Colonic mucosa (tissue), 4 donors: ENCODE measurements around the gene SUSD1. TPM values are rescaled to one million over a fixed set of nuclear protein-coding genes. Genes with fewer than 3 reads are reported as not detected.
"Not testable (repeated sequence)": the region's sequence is repeated elsewhere in the genome, so short reads cannot be mapped to it uniquely, and the experiment has no call there.

Source experiments
- DNase-seq: peaks from one replicate; pipeline ENCODE4 v3.0.0-alpha.2; 2020
- H3K27ac ChIP-seq: fragments of 200-600 bp; one replicate; pipeline ENCODE4 v1.8.0; 2021
- H3K27me3 ChIP-seq: fragments of 200-600 bp; one replicate; pipeline ENCODE4 v1.8.0; 2021
- H3K36me3 ChIP-seq: fragments of 200-600 bp; one replicate; pipeline ENCODE4 v1.8.0; 2021
- H3K4me1 ChIP-seq: fragments of 200-600 bp; one replicate; pipeline ENCODE4 v1.8.0; 2021; ENCODE audit warnings: mild to moderate bottlenecking
- H3K4me3 ChIP-seq: fragments of 200-600 bp; one replicate; pipeline ENCODE4 v1.8.0; 2021
- H3K9ac ChIP-seq, 2 donors: one replicate each; pipeline ENCODE4 v1.7.0; 2013; ENCODE audit warnings: control low read depth in 2 of 2, low read depth in 2 of 2, low read length in 2 of 2
- H3K9me3 ChIP-seq: fragments of 200-600 bp; one replicate; pipeline ENCODE4 v1.8.0; 2021
- intact Hi-C: fragments of 100-400 bp; cut with DNase I; formaldehyde crosslinking; loops from one replicate; pipeline ENCODE4 v1.14.1; 2022
- total RNA-seq, 2 donors: library from RNA; stranded (reverse); fragmentation: NEBNext Ultra II Directional in 1 of 2; extraction: Animal tissue kit (Norgen Biotek cat#: 25700) in 1 of 2; gene quantifications; one replicate each; pipeline ENCODE4 v1.2.1, GENCODE V29; 2021
- TF ChIP-seq, protein P1 (sequence below): fragments of 200-600 bp; IDR thresholded peaks from one replicate; pipeline ENCODE4 v1.8.0; 2022; ENCODE audit warnings: antibody characterized with exemption, mild to moderate bottlenecking
- donor health status: healthy.
- donor health status: DM: no; HTN: no; CAD: no.
- donor health status: DM: no; HTN: no; CAD: no.

SUSD1 gene
- total RNA-seq, 2 donors from 2014 or later, result 23.3 to 25.1 TPM

DNA sequence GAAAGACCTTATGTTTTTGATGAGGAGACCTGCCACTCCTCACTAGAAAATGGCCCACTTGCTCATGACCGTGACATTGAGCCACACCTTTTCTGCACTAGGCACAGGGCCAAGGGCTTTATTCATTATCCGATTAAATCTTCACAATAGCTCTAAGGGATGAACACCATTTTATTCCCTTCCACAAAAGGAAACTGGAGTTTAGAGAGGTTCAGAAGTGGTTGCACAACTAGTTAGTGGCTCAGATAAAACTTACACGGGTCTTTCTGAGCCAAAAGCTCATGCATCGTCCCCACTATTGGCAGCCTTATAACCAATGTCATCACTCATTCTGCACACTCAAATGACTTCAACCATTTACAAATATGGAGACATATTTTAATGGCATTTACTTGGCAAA is 39.4 kb downstream of the SUSD1 start:
- no peak overlapping the region for H3K27ac ChIP-seq
- intact Hi-C loops, result no loop called here
- peak; percentile 63 for DNase-seq
- H3K36me3 ChIP-seq, result no peaks in the 10 kb centered on the region
- no peaks in the 10 kb centered on the region for H3K4me1 ChIP-seq
- no peaks in the 10 kb centered on the region for H3K27me3 ChIP-seq
- H3K9ac ChIP-seq, result no peak overlapping the region
- H3K4me3 ChIP-seq, result no peak overlapping the region
- no peaks in the 10 kb centered on the region for H3K9me3 ChIP-seq
- TF ChIP-seq, protein P1, sequence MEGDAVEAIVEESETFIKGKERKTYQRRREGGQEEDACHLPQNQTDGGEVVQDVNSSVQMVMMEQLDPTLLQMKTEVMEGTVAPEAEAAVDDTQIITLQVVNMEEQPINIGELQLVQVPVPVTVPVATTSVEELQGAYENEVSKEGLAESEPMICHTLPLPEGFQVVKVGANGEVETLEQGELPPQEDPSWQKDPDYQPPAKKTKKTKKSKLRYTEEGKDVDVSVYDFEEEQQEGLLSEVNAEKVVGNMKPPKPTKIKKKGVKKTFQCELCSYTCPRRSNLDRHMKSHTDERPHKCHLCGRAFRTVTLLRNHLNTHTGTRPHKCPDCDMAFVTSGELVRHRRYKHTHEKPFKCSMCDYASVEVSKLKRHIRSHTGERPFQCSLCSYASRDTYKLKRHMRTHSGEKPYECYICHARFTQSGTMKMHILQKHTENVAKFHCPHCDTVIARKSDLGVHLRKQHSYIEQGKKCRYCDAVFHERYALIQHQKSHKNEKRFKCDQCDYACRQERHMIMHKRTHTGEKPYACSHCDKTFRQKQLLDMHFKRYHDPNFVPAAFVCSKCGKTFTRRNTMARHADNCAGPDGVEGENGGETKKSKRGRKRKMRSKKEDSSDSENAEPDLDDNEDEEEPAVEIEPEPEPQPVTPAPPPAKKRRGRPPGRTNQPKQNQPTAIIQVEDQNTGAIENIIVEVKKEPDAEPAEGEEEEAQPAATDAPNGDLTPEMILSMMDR, result no peak

DNA sequence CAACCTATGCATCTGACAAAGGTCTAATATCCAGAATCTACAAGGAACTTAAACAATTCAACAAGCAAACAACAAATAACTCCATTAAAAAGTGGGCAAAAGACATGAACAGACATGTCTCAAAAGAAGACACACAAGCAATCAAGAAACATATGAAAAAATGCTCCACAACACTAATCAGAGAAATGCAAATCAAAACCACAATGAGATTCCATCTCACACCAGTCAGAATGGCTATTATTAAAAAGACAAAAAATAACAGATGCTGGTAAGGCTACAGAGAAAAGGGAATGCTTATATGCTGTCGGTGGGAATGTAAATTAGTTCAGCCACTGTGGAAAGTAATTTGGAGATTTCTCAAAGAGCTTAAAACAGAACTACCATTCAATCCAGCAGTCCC is 41.3 kb downstream of the SUSD1 start:
- H3K9me3 ChIP-seq, H3K4me3 ChIP-seq, H3K36me3 ChIP-seq, H3K4me1 ChIP-seq, intact Hi-C loops, H3K9ac ChIP-seq, H3K27ac ChIP-seq, H3K27me3 ChIP-seq, DNase-seq: not testable (repeated sequence)

DNA sequence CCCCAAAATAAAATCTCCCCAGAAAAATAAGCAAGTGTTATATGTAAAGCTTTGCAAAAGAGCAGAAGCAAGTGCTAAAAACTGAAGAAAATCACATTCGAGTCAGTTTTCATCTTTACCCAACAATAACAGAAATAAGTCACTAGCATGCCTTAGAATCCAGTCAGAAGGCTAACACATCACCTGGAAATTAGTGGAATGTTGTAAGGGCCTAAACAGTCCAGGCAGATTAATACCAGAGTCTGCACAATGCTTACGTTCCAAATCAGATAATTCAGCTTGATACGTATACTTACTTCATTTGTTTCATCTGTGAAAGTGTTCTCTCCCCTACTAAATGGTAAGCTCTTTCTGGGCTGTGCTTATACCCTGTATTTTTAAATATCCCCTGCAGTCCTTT is 42.7 kb downstream of the SUSD1 start:
- no peak overlapping the region for H3K27ac ChIP-seq
- TF ChIP-seq, protein P1, result no peak
- H3K9me3 ChIP-seq, result no peaks in the 10 kb centered on the region
- intact Hi-C loops, result no loop called here
- no peak overlapping the region for H3K4me3 ChIP-seq
- no peaks in the 10 kb centered on the region for H3K36me3 ChIP-seq
- no peak overlapping the region for H3K9ac ChIP-seq
- no peaks in the 10 kb centered on the region for H3K4me1 ChIP-seq
- no peak for DNase-seq
- no peaks in the 10 kb centered on the region for H3K27me3 ChIP-seq

DNA sequence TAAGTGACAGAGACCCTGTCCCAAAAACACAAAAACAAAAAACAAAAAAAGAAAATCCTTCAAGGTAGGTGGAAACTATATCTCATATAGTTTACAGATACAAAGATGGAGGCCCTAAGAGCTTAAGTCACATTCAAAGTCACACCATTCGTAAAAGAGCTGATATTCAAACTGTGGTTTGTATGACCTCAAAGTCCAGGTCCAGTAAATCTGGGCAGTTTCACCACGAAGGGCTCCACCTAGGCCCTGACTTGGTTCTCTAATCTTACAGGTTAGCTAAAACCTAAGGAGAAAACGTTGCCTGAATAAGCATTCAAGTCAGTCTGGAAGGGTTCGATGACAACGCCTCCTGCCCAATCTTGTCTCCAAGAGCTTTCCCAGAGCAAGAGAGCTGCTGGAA is 44.1 kb downstream of the SUSD1 start:
- H3K27ac ChIP-seq, result peak overlapping the region; percentile 19
- intact Hi-C loops, result no loop called here
- no peak for DNase-seq

DNA sequence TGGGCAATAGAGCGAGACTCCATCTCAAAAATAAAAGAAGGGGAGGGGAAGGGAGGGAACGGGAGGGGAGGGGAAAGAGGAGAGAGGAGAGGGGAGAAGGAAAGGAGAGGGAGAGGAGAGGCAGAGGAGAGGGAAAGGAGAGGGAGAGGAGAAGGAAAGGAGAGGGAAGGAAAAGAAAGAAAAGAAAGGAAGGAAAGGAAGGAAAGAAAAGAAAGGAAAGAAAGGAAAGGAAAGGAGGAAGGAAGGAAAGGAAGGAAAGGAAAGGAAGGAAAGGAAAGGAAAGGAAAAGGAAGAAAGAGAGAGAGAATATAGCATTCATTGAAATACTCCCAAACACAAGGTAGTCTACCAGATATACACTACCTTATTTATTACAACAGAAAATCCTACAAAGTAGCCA is 44.8 kb downstream of the SUSD1 start:
- intact Hi-C loops, result no loop called here
- H3K27me3 ChIP-seq, result no peaks in the 10 kb centered on the region
- no peak overlapping the region for H3K4me3 ChIP-seq
- TF ChIP-seq, protein P1, result no peak
- H3K9me3 ChIP-seq, result no peaks in the 10 kb centered on the region
- H3K9ac ChIP-seq, result no peak overlapping the region
- no peak for DNase-seq
- H3K36me3 ChIP-seq, result no peaks in the 10 kb centered on the region
- H3K4me1 ChIP-seq, result no peaks in the 10 kb centered on the region
- no peak overlapping the region for H3K27ac ChIP-seq

More for the DNA sequence above, 44.1 kb downstream of the SUSD1 start:
- TF ChIP-seq, protein P1, result no peak
- H3K27me3 ChIP-seq, result no peaks in the 10 kb centered on the region
- no peak overlapping the region for H3K4me3 ChIP-seq
- no peak overlapping the region for H3K9ac ChIP-seq
- H3K36me3 ChIP-seq, result no peaks in the 10 kb centered on the region
- no peaks in the 10 kb centered on the region for H3K4me1 ChIP-seq
- no peaks in the 10 kb centered on the region for H3K9me3 ChIP-seq

DNA sequence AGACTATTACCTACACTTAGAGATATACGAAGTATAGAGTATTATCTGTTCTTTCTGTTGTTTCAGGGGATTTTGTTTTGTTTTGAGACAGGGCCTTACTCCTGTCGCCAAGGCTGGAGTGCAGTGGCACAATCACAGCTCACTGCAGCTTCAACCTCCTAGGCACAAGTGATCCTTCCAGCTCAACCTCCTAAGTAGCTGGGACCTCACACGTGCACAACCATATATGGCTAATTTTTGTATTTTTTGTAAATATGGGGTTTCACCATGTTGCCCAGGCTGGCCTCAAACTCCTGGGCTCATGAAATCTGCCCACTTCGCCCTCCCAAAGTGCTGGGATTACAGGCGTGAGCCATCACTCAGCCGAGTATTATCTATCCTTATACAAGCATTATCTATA is 45.9 kb downstream of the SUSD1 start:
- no peak overlapping the region for H3K4me3 ChIP-seq
- no peaks in the 10 kb centered on the region for H3K4me1 ChIP-seq
- H3K36me3 ChIP-seq, result no peaks in the 10 kb centered on the region
- no peaks in the 10 kb centered on the region for H3K9me3 ChIP-seq
- no peaks in the 10 kb centered on the region for H3K27me3 ChIP-seq
- DNase-seq, result no peak
- H3K9ac ChIP-seq, result no peak overlapping the region
- intact Hi-C loops, result no loop called here
- peak overlapping the region; percentile 29 for H3K27ac ChIP-seq
- TF ChIP-seq, protein P1, result no peak

DNA sequence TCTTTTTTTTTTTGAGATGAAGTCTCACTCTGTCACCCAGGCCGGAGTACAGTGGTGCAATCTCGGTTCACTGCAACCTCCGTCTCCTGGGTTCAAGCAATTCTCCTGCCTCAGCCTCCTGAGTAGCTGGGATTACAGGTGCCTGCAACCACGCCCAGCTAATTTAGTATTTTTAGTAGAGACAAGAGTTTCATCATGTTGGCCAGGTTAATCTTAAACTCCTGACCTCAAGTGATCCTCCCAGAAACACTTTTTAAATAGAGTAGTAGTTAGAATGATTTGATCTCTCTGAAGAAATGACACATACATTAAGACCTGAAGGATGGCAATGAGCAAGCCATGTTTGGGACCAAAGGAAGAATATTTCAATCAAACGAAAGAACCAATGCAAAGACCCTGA is 46.7 kb downstream of the SUSD1 start:
- H3K9me3 ChIP-seq, H3K36me3 ChIP-seq, H3K27me3 ChIP-seq, H3K4me3 ChIP-seq, H3K4me1 ChIP-seq, intact Hi-C loops, H3K9ac ChIP-seq, DNase-seq: not testable (repeated sequence)
- peak overlapping the region; percentile 29 for H3K27ac ChIP-seq
